ENCODE data around the gene COL5A1. TPM values are rescaled to one million over a fixed set of nuclear protein-coding genes. Genes with fewer than 3 reads are reported as not detected.

COL5A1 gene
- total RNA-seq, 1 experiment from 2014 or later = not detected

DNA sequence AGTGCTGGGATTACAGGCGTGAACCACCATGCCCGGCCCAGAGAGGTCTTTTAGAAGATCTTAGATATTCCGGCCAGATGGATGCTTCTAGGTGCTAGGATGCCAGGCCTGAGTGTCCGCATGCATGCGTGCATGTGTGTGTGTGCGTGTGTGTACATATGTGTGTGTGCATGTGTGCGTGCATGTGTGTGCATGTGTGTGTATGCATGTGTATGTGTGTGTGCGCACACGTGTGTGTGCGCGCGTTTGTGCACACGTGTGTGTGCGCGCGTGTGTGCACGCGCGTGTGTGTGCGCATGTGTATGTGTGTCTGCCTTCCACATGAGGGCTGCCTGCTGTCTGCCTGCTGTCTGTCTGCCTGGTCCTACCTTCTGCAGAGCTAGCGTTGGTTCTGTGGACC, 151.0 kb downstream of the COL5A1 start:
- Mint-ChIP-seq H3K4me1 (ENCODE audit: insufficient read depth, unreplicated experiment) (peaks cover 18% of the 10 kb centered on the region), H3K36me3 (ENCODE audit: insufficient read depth, unreplicated experiment) (peaks cover 4% of the 10 kb centered on the region), H3K27ac (ENCODE audit: low read depth, unreplicated experiment) (no peak overlapping the region), H3K27me3 (ENCODE audit: insufficient read depth, unreplicated experiment) (peaks cover 78% of the 10 kb centered on the region), H3K9me3 (ENCODE audit: unreplicated experiment) (peaks cover 8% of the 10 kb centered on the region), H3K4me3 (ENCODE audit: unreplicated experiment) (no peak overlapping the region)
- intact Hi-C loops (cut with micrococcal nuclease) = no loop called here
- TF ChIP-seq, protein P1, sequence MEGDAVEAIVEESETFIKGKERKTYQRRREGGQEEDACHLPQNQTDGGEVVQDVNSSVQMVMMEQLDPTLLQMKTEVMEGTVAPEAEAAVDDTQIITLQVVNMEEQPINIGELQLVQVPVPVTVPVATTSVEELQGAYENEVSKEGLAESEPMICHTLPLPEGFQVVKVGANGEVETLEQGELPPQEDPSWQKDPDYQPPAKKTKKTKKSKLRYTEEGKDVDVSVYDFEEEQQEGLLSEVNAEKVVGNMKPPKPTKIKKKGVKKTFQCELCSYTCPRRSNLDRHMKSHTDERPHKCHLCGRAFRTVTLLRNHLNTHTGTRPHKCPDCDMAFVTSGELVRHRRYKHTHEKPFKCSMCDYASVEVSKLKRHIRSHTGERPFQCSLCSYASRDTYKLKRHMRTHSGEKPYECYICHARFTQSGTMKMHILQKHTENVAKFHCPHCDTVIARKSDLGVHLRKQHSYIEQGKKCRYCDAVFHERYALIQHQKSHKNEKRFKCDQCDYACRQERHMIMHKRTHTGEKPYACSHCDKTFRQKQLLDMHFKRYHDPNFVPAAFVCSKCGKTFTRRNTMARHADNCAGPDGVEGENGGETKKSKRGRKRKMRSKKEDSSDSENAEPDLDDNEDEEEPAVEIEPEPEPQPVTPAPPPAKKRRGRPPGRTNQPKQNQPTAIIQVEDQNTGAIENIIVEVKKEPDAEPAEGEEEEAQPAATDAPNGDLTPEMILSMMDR (IDR thresholded peaks at IDR 0.05; ENCODE audit: unreplicated experiment) = no peak
- POLR2A ChIA-PET = interaction anchor here (0.9 kb wide), 1 partner anchor 10 kb away, joined by 3 read pairs; no protein-coding TSS in a partner anchor
- no TSS peak for BruUV-seq (replicated peaks)
- DNase-seq (ENCODE audit: unreplicated experiment) = no peak
- CTCF ChIA-PET = no interaction called here

DNA sequence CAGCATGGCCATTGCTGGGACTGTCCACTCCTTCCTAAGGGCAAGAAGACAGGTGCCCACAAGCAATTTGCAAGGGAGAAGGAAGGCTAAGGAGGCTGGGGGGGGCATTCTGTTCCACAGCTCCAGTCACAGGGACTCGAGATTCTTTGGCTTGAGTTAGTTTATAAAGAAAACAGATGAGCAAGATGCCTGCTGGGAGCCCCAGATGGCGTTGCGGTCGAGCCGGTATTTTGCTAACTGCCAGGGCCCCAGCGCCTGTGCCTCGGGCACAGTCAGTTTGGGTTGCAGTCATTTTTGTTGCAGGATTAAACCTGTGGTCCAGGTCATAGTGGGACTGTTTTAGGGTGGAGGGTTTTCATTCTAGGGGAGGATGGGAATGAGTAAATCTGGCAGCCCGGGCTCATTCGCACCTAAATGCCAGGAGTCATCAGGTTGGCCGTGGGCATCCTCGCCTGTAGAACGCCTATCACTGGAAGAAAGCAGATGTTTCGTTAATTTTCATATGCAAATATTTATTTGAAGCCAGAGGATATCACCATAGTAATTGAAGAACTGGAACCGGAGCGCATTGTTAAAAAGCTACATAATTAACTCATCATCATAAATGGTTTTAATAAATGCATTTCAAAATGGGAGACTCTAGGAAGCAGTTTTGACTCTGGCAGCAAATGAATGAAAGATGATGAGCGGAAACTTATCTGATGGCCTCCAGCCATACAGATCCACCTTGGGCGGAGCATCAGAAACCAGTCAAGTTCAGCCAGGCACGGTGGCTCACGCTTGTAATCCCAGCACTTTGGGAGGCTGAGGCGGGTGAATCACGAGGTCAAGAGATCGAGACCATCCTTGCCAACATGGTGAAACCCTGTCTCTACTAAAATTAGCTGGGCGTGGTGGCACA, 151.9 kb downstream of the COL5A1 start:
- CTCF ChIA-PET = interaction anchor here (0.7 kb wide), 1 partner anchor 1047 kb away, joined by 3 read pairs; no protein-coding TSS in a partner anchor

GRCh38 chr9:134794663-134795370, 153.2 kb downstream of the COL5A1 start:
- peaks cover 4% of the 10 kb centered on the region for H3K36me3 Mint-ChIP-seq (ENCODE audit: insufficient read depth, unreplicated experiment)
- no TSS peak for BruUV-seq (replicated peaks)
- TF ChIP-seq, protein P1 (IDR thresholded peaks at IDR 0.05; ENCODE audit: unreplicated experiment) = no peak
- H3K27ac Mint-ChIP-seq (ENCODE audit: low read depth, unreplicated experiment) = no peak overlapping the region
- H3K27me3 Mint-ChIP-seq (ENCODE audit: insufficient read depth, unreplicated experiment) = peaks cover 56% of the 10 kb centered on the region
- ChIA-PET CTCF (interaction anchor here (0.7 kb wide), 4 partner anchors 12 to 1048 kb away, joined by 3 to 6 read pairs (median 3); no protein-coding TSS in a partner anchor), POLR2A (interaction anchor here (0.7 kb wide), 1 partner anchor 224 kb away, joined by 3 read pairs; no protein-coding TSS in a partner anchor)
- peaks cover 8% of the 10 kb centered on the region for H3K9me3 Mint-ChIP-seq (ENCODE audit: unreplicated experiment)
- no peak for DNase-seq (ENCODE audit: unreplicated experiment)
- H3K4me3 Mint-ChIP-seq (ENCODE audit: unreplicated experiment) = no peak overlapping the region
- peaks cover 25% of the 10 kb centered on the region for H3K4me1 Mint-ChIP-seq (ENCODE audit: insufficient read depth, unreplicated experiment)
- intact Hi-C loops (cut with micrococcal nuclease) = no loop called here

More for the DNA sequence above, 151.9 kb downstream of the COL5A1 start:
- Mint-ChIP-seq H3K4me1 (ENCODE audit: insufficient read depth, unreplicated experiment) (peaks cover 18% of the 10 kb centered on the region), H3K27me3 (ENCODE audit: insufficient read depth, unreplicated experiment) (peaks cover 69% of the 10 kb centered on the region), H3K9me3 (ENCODE audit: unreplicated experiment) (peaks cover 8% of the 10 kb centered on the region), H3K27ac (ENCODE audit: low read depth, unreplicated experiment) (no peak overlapping the region), H3K4me3 (ENCODE audit: unreplicated experiment) (no peak overlapping the region), H3K36me3 (ENCODE audit: insufficient read depth, unreplicated experiment) (peaks cover 4% of the 10 kb centered on the region)
- TF ChIP-seq, protein P1 (IDR thresholded peaks at IDR 0.05; ENCODE audit: unreplicated experiment) = no peak
- intact Hi-C loops (cut with micrococcal nuclease) = no loop called here
- DNase-seq (ENCODE audit: unreplicated experiment) = no peak
- POLR2A ChIA-PET = interaction anchor here (0.7 to 0.9 kb wide), 2 partner anchors 11 to 1553 kb away, joined by 3 read pairs; no protein-coding TSS in a partner anchor
- no TSS peak for BruUV-seq (replicated peaks)

DNA sequence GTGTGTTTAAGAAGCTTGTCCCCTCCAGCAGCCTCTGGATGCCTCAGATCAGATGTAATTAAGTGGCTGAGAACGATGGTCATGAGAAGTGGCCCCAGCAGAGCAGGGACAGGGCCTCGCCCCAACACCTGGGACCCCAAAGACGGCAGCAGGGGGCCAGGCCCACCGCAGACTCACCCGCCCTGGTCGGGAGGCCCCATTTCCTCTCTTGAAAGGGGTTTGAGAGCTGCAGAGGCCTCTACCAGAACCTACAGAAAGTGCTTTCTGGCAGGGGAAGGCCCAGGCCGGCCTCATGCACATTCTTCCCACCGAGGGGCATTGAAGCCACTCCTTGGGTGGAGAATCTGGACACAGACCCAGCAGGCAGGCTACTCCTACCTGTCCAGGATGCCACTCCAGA, 153.8 kb downstream of the COL5A1 start:
- no peak for DNase-seq (ENCODE audit: unreplicated experiment)
- intact Hi-C loops (cut with micrococcal nuclease) = no loop called here
- Mint-ChIP-seq H3K36me3 (ENCODE audit: insufficient read depth, unreplicated experiment) (peaks cover 4% of the 10 kb centered on the region), H3K4me3 (ENCODE audit: unreplicated experiment) (no peak overlapping the region), H3K4me1 (ENCODE audit: insufficient read depth, unreplicated experiment) (peaks cover 27% of the 10 kb centered on the region), H3K9me3 (ENCODE audit: unreplicated experiment) (peaks cover 4% of the 10 kb centered on the region), H3K27me3 (ENCODE audit: insufficient read depth, unreplicated experiment) (peaks cover 50% of the 10 kb centered on the region), H3K27ac (ENCODE audit: low read depth, unreplicated experiment) (no peak overlapping the region)
- ChIA-PET POLR2A (interaction anchor here (0.7 kb wide), 1 partner anchor 225 kb away, joined by 3 read pairs; no protein-coding TSS in a partner anchor), CTCF (interaction anchor here (0.7 kb wide), 1 partner anchor 13 kb away, joined by 3 read pairs; no protein-coding TSS in a partner anchor)
- no TSS peak for BruUV-seq (replicated peaks)
- TF ChIP-seq, protein P1 (IDR thresholded peaks at IDR 0.05; ENCODE audit: unreplicated experiment) = no peak

All from MCF 10A (cell line).